Prostate gland (tissue), 2 donors: ENCODE results near the gene CDC73.

Source experiments
- CTCF ChIP-seq, 4 experiments: fragments of 200-600 bp in 2 of 4; fragments of 450-650 bp in 2 of 4; sonication (generic) in 2 of 4; IDR thresholded peaks; 1 replicate in 3 of 4; 2 replicates in 1 of 4; pipeline ENCODE4 v1.5.1; 2016 to 2019; ENCODE audit warnings: antibody characterized with exemption in 4 of 4, mild to moderate bottlenecking in 2 of 4, moderate library complexity in 2 of 4
- POLR2A ChIP-seq: fragments of 450-650 bp; IDR thresholded peaks from one replicate; pipeline ENCODE4 v1.6.1; 2016; ENCODE audit warnings: antibody characterized with exemption, mild to moderate bottlenecking
- POLR2AphosphoS5 ChIP-seq: sonication (generic); formaldehyde crosslinking; IDR thresholded peaks from one replicate; pipeline ENCODE4 v1.6.1; 2017; ENCODE audit warnings: antibody characterized with exemption

- TF ChIP-seq CTCF (IDR thresholded peaks at IDR 0.05) (no peak), POLR2A (no peak), POLR2AphosphoS5 (no peak)
Observed at GRCh38 chr1:193113992-193114332, 7.9 kb upstream of the CDC73 start.
